WTC11 (cell line): ENCODE measurements around the gene GMIP. TPM values are rescaled to one million over a fixed set of nuclear protein-coding genes. Genes with fewer than 3 reads are reported as not detected.

Experiments used
- CREM ChIP-seq: sonication (generic); formaldehyde crosslinking; IDR thresholded peaks from 2 replicates; pipeline ENCODE4 v1.8.1; 2022; ENCODE audit warnings: mild to moderate bottlenecking, missing genetic modification reagents, moderate library complexity
- FOXP1 ChIP-seq: sonication (generic); formaldehyde crosslinking; IDR thresholded peaks from 2 replicates; pipeline ENCODE4 v1.8.0; 2022; ENCODE audit warnings: missing genetic modification reagents, mild to moderate bottlenecking, moderate library complexity, borderline replicate concordance
- FOXP4 ChIP-seq: sonication (generic); formaldehyde crosslinking; IDR thresholded peaks from 2 replicates; pipeline ENCODE4 v1.8.0; 2022; ENCODE audit warnings: mild to moderate bottlenecking, missing genetic modification reagents
- MAX ChIP-seq: sonication (generic); formaldehyde crosslinking; IDR thresholded peaks from 2 replicates; pipeline ENCODE4 v1.8.0; 2022; ENCODE audit warnings: mild to moderate bottlenecking, missing genetic modification reagents
- OVOL2 ChIP-seq: fragments of 250-450 bp; sonication (Bioruptor Pico); IDR thresholded peaks from 2 replicates; pipeline ENCODE4 v1.9.0; 2021; ENCODE audit warnings: mild to moderate bottlenecking, borderline replicate concordance
- PRRX2 ChIP-seq: fragments of 250-450 bp; sonication (Bioruptor Pico); IDR thresholded peaks from 2 replicates; pipeline ENCODE4 v1.8.0; 2021; ENCODE audit warnings: mild to moderate bottlenecking
- RELA ChIP-seq: sonication (generic); formaldehyde crosslinking; IDR thresholded peaks from 2 replicates; pipeline ENCODE4 v1.8.1; 2022; ENCODE audit warnings: missing genetic modification reagents, mild to moderate bottlenecking, borderline replicate concordance
- RORB ChIP-seq: fragments of 250-450 bp; sonication (Bioruptor Pico); IDR thresholded peaks from 2 replicates; pipeline ENCODE4 v1.9.0; 2021; ENCODE audit warnings: mild to moderate bottlenecking
- SMAD4 ChIP-seq: sonication (generic); formaldehyde crosslinking; IDR thresholded peaks from 2 replicates; pipeline ENCODE4 v1.8.0; 2022; ENCODE audit warnings: mild to moderate bottlenecking, missing genetic modification reagents
- SOX15 ChIP-seq: fragments of 250-450 bp; sonication (Bioruptor Pico); IDR thresholded peaks from 2 replicates; pipeline ENCODE4 v1.9.0; 2021; ENCODE audit warnings: mild to moderate bottlenecking
- SP1 ChIP-seq: sonication (generic); formaldehyde crosslinking; conservative IDR thresholded peaks from 2 replicates; pipeline ENCODE4 v1.8.1; 2022; ENCODE audit warnings: missing genetic modification reagents
- ZNF121 ChIP-seq: sonication (generic); formaldehyde crosslinking; IDR thresholded peaks from 2 replicates; pipeline ENCODE4 v1.8.0; 2023; ENCODE audit warnings: missing genetic modification reagents
- ZNF138 ChIP-seq: sonication (generic); formaldehyde crosslinking; conservative IDR thresholded peaks from 2 replicates; pipeline ENCODE4 v1.8.1; 2022; ENCODE audit warnings: mild to moderate bottlenecking, moderate library complexity, missing genetic modification reagents
- ZNF232 ChIP-seq: sonication (generic); formaldehyde crosslinking; IDR thresholded peaks from 2 replicates; pipeline ENCODE4 v1.8.0; 2022; ENCODE audit warnings: mild to moderate bottlenecking, missing genetic modification reagents
- ZNF281 ChIP-seq: sonication (generic); formaldehyde crosslinking; IDR thresholded peaks from 2 replicates; pipeline ENCODE4 v1.8.0; 2023; ENCODE audit warnings: mild to moderate bottlenecking, missing genetic modification reagents
- ZNF423 ChIP-seq: fragments of 250-450 bp; sonication (Bioruptor Pico); IDR thresholded peaks from 2 replicates; pipeline ENCODE4 v2.1.2; 2022; ENCODE audit warnings: mild to moderate bottlenecking, moderate library complexity
- ZSCAN18 ChIP-seq: fragments of 250-450 bp; sonication (Bioruptor Pico); IDR thresholded peaks from 2 replicates; pipeline ENCODE4 v2.1.2; 2022; ENCODE audit warnings: mild to moderate bottlenecking, moderate library complexity
- total RNA-seq: library from RNA; stranded (reverse); gene quantifications from 3 replicates; pipeline ENCODE4 v1.2.3, GENCODE V29; 2021
- TF ChIP-seq, protein P1 (sequence below): sonication (generic); formaldehyde crosslinking; IDR thresholded peaks from 2 replicates; pipeline ENCODE4 v1.8.1; 2022; ENCODE audit warnings: low read depth, mild to moderate bottlenecking, moderate library complexity, missing genetic modification reagents, borderline replicate concordance
- TF ChIP-seq, protein P2 (sequence below): sonication (generic); formaldehyde crosslinking; IDR thresholded peaks from 2 replicates; pipeline ENCODE4 v1.8.0; 2022; ENCODE audit warnings: mild to moderate bottlenecking, missing genetic modification reagents
- TF ChIP-seq, protein P3 (sequence below): fragments of 250-450 bp; sonication (Bioruptor Pico); IDR thresholded peaks from 2 replicates; pipeline ENCODE4 v1.9.0; 2021; ENCODE audit warnings: mild to moderate bottlenecking
- TF ChIP-seq, protein P4 (sequence below): sonication (generic); formaldehyde crosslinking; IDR thresholded peaks from 2 replicates; pipeline ENCODE4 v1.8.1; 2023; ENCODE audit warnings: mild to moderate bottlenecking, missing genetic modification reagents, borderline replicate concordance
- TF ChIP-seq, protein P5 (sequence below): sonication (generic); formaldehyde crosslinking; IDR thresholded peaks from 2 replicates; pipeline ENCODE4 v1.8.0; 2023; ENCODE audit warnings: missing genetic modification reagents
- TF ChIP-seq, protein P6 (sequence below): fragments of 200-600 bp; IDR thresholded peaks from 2 replicates; pipeline ENCODE4 v1.8.0; 2022; ENCODE audit warnings: antibody characterized with exemption

The GMIP gene
- total RNA-seq, 1 experiment from 2014 or later = 23.0 TPM

DNA sequence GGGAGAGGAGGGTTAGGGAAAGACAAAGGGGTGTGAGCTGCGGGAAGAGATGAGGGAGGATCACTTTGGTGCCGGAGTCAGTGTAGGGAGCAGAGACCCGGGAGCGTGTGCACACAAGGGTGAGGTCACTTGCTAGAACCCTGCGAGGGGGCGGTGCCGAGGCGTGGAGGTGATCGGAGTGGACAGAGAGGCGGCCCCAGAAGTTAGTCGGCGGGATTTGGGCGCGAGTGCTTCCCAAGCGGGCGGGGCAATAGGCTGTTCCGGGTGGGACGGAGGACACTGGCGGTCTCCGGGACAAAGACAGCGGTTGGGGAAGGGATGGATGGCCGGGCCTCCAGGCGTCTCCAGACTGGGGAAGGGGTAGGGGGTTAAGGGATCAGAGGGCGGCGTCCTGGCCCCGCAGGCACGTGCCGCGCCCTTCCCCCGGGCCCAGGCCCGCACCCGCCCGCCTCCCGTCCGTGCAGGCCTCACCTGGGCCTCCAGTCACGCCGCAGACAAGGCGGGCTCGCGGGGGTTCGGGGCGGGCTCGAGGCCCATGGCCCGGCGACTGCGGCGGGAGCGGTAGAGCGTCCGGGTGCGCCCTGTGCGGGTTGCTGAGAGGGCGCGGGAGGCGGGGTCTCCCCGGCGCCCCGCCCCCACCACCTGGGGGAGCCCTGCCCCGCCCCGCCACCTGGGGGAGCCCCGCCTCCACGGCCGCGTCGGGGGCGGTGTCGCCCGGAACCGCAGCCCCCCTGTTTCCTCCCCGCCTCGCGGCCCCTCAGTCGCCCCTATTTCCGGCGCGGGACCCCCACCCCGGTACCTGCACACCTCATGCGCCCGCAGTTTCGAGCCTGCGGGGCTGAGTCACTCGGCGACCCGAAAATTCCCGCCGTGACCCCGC is 15.6 kb downstream of the GMIP start, which contains the start of gene LPAR2 (continued):
- TF ChIP-seq, protein P1, sequence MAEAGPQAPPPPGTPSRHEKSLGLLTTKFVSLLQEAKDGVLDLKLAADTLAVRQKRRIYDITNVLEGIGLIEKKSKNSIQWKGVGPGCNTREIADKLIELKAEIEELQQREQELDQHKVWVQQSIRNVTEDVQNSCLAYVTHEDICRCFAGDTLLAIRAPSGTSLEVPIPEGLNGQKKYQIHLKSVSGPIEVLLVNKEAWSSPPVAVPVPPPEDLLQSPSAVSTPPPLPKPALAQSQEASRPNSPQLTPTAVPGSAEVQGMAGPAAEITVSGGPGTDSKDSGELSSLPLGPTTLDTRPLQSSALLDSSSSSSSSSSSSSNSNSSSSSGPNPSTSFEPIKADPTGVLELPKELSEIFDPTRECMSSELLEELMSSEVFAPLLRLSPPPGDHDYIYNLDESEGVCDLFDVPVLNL (CRISPR knock-in tag) = no peak
- TF ChIP-seq FOXP4 (CRISPR knock-in tag) (no peak), ZSCAN18 (no peak), PRRX2 (CRISPR knock-in tag) (no peak), ZNF121 (CRISPR knock-in tag) (no peak), ZNF281 (CRISPR knock-in tag) (no peak), RELA (CRISPR knock-in tag) (no peak), CREM (peak; percentile 33; the same call in 1 of the 2 replicates), SOX15 (CRISPR knock-in tag) (no peak), MAX (CRISPR knock-in tag) (peak; percentile 76; the same call in 1 of the 2 replicates), SMAD4 (CRISPR knock-in tag) (no peak), ZNF423 (no peak), ZNF232 (CRISPR knock-in tag) (peak; percentile 28; the same call in 1 of the 2 replicates), ZNF138 (CRISPR knock-in tag) (no peak), SP1 (CRISPR knock-in tag) (peak; percentile 87), FOXP1 (CRISPR knock-in tag) (no peak), OVOL2 (CRISPR knock-in tag) (no peak), RORB (CRISPR knock-in tag) (no peak)
- TF ChIP-seq, protein P2, sequence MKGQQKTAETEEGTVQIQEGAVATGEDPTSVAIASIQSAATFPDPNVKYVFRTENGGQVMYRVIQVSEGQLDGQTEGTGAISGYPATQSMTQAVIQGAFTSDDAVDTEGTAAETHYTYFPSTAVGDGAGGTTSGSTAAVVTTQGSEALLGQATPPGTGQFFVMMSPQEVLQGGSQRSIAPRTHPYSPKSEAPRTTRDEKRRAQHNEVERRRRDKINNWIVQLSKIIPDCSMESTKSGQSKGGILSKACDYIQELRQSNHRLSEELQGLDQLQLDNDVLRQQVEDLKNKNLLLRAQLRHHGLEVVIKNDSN (CRISPR knock-in tag) = peak; percentile 56; the same call in 1 of the 2 replicates
- TF ChIP-seq, protein P3, sequence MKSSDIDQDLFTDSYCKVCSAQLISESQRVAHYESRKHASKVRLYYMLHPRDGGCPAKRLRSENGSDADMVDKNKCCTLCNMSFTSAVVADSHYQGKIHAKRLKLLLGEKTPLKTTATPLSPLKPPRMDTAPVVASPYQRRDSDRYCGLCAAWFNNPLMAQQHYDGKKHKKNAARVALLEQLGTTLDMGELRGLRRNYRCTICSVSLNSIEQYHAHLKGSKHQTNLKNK = no peak
- TF ChIP-seq, protein P4, sequence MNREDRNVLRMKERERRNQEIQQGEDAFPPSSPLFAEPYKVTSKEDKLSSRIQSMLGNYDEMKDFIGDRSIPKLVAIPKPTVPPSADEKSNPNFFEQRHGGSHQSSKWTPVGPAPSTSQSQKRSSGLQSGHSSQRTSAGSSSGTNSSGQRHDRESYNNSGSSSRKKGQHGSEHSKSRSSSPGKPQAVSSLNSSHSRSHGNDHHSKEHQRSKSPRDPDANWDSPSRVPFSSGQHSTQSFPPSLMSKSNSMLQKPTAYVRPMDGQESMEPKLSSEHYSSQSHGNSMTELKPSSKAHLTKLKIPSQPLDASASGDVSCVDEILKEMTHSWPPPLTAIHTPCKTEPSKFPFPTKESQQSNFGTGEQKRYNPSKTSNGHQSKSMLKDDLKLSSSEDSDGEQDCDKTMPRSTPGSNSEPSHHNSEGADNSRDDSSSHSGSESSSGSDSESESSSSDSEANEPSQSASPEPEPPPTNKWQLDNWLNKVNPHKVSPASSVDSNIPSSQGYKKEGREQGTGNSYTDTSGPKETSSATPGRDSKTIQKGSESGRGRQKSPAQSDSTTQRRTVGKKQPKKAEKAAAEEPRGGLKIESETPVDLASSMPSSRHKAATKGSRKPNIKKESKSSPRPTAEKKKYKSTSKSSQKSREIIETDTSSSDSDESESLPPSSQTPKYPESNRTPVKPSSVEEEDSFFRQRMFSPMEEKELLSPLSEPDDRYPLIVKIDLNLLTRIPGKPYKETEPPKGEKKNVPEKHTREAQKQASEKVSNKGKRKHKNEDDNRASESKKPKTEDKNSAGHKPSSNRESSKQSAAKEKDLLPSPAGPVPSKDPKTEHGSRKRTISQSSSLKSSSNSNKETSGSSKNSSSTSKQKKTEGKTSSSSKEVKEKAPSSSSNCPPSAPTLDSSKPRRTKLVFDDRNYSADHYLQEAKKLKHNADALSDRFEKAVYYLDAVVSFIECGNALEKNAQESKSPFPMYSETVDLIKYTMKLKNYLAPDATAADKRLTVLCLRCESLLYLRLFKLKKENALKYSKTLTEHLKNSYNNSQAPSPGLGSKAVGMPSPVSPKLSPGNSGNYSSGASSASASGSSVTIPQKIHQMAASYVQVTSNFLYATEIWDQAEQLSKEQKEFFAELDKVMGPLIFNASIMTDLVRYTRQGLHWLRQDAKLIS (CRISPR knock-in tag) = no peak
- TF ChIP-seq, protein P5, sequence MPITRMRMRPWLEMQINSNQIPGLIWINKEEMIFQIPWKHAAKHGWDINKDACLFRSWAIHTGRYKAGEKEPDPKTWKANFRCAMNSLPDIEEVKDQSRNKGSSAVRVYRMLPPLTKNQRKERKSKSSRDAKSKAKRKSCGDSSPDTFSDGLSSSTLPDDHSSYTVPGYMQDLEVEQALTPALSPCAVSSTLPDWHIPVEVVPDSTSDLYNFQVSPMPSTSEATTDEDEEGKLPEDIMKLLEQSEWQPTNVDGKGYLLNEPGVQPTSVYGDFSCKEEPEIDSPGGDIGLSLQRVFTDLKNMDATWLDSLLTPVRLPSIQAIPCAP (CRISPR knock-in tag) = no peak
- TF ChIP-seq, protein P6, sequence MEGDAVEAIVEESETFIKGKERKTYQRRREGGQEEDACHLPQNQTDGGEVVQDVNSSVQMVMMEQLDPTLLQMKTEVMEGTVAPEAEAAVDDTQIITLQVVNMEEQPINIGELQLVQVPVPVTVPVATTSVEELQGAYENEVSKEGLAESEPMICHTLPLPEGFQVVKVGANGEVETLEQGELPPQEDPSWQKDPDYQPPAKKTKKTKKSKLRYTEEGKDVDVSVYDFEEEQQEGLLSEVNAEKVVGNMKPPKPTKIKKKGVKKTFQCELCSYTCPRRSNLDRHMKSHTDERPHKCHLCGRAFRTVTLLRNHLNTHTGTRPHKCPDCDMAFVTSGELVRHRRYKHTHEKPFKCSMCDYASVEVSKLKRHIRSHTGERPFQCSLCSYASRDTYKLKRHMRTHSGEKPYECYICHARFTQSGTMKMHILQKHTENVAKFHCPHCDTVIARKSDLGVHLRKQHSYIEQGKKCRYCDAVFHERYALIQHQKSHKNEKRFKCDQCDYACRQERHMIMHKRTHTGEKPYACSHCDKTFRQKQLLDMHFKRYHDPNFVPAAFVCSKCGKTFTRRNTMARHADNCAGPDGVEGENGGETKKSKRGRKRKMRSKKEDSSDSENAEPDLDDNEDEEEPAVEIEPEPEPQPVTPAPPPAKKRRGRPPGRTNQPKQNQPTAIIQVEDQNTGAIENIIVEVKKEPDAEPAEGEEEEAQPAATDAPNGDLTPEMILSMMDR = no peak
